ENCODE results near the gene ARID1B. TPM values are rescaled to one million over a fixed set of nuclear protein-coding genes. Genes with fewer than 3 reads are reported as not detected.
A peak's percentile ranks its signal among the peaks of the same experiment; 100 is the strongest.

ARID1B gene
- total RNA-seq, 4 donors from 2014 or later, result 25.2 to 103 (median 59.5) TPM

GRCh38 chr6:157121897-157122296, 344.7 kb downstream of the ARID1B start:
- no peak overlapping the region for H3K27ac ChIP-seq
- H3K4me3 ChIP-seq, result no peak overlapping the region
- peaks cover 0 to 6% (median 0%) of the 10 kb centered on the region in 3 donors for H3K36me3 ChIP-seq
- 87 to 92% methylated on average over 3 to 5 of the region's 6 CpGs for WGBS, 2 donors
- H3K9me3 ChIP-seq, result no peaks in the 10 kb centered on the region
- intact Hi-C loops (cut with DNase I), result no loop called here
- TF ChIP-seq CTCF (IDR thresholded peaks at IDR 0.05) (no peak), POLR2A (IDR thresholded peaks at IDR 0.05) (no peak)
- peaks cover 3 to 52% (median 5%) of the 10 kb centered on the region in 3 donors for H3K4me1 ChIP-seq
- no peaks in the 10 kb centered on the region for H3K27me3 ChIP-seq
- no peak for DNase-seq

GRCh38 chr6:157123234-157123633, 346.1 kb downstream of the ARID1B start:
- Histone ChIP-seq H3K36me3 (peaks cover 0 to 6% (median 0%) of the 10 kb centered on the region in 3 donors), H3K27ac (peak overlapping the region in 2 of 4 donors; percentile 12 to 23), H3K4me1 (peaks cover 3 to 52% (median 5%) of the 10 kb centered on the region in 3 donors), H3K9me3 (no peaks in the 10 kb centered on the region), H3K4me3 (no peak overlapping the region), H3K27me3 (no peaks in the 10 kb centered on the region)
- no peak for DNase-seq
- 48 to 90% methylated on average over 4 of the region's 6 CpGs for WGBS, 2 donors
- intact Hi-C loops (cut with DNase I), result no loop called here
- TF ChIP-seq CTCF (IDR thresholded peaks at IDR 0.05) (no peak), POLR2A (IDR thresholded peaks at IDR 0.05) (no peak)

- DNase-seq, result no peak
- no peak overlapping the region for H3K27ac ChIP-seq
- H3K27me3 ChIP-seq, result no peaks in the 10 kb centered on the region
- H3K9me3 ChIP-seq, result no peaks in the 10 kb centered on the region
- no peak for TF ChIP-seq CTCF (IDR thresholded peaks at IDR 0.05)
- no peak for TF ChIP-seq POLR2A (IDR thresholded peaks at IDR 0.05)
- intact Hi-C loops (cut with DNase I), result no loop called here
- H3K36me3 ChIP-seq, result no peaks in the 10 kb centered on the region
- WGBS, 2 donors, result 70 to 71% methylated on average over 3 to 5 of the region's 5 CpGs
- peaks cover 3 to 58% (median 5%) of the 10 kb centered on the region in 3 donors for H3K4me1 ChIP-seq
- H3K4me3 ChIP-seq, result no peak overlapping the region
Measured at GRCh38 chr6:157124485-157125254, 347.5 kb downstream of the ARID1B start.

- peaks cover 3 to 51% (median 5%) of the 10 kb centered on the region in 3 donors for H3K4me1 ChIP-seq
- TF ChIP-seq POLR2A (IDR thresholded peaks at IDR 0.05), result no peak
- no peak for TF ChIP-seq CTCF (IDR thresholded peaks at IDR 0.05)
- 85 to 95% methylated on average over 7 of the region's 7 CpGs for WGBS, 2 donors
- no peaks in the 10 kb centered on the region for H3K36me3 ChIP-seq
- intact Hi-C loops (cut with DNase I), result no loop called here
- no peaks in the 10 kb centered on the region for H3K9me3 ChIP-seq
- DNase-seq, result no peak
- no peak overlapping the region for H3K4me3 ChIP-seq
- H3K27ac ChIP-seq, result no peak overlapping the region
- no peaks in the 10 kb centered on the region for H3K27me3 ChIP-seq
Measured at GRCh38 chr6:157125531-157125930, 348.4 kb downstream of the ARID1B start.

GRCh38 chr6:157126183-157127098, 349.3 kb downstream of the ARID1B start:
- Histone ChIP-seq H3K9me3 (no peaks in the 10 kb centered on the region), H3K4me3 (no peak overlapping the region), H3K36me3 (peaks cover 0 to 4% (median 0%) of the 10 kb centered on the region in 3 donors), H3K27me3 (no peaks in the 10 kb centered on the region), H3K27ac (no peak overlapping the region), H3K4me1 (peaks cover 3 to 42% (median 5%) of the 10 kb centered on the region in 3 donors)
- no peak for DNase-seq
- TF ChIP-seq POLR2A (IDR thresholded peaks at IDR 0.05) (no peak), CTCF (IDR thresholded peaks at IDR 0.05) (no peak)
- 69 to 82% methylated on average over 11 of the region's 11 CpGs for WGBS, 2 donors
- intact Hi-C loops (cut with DNase I), result no loop called here
